Measurements from ENCODE around the gene UMODL1. TPM values are rescaled to one million over a fixed set of nuclear protein-coding genes. Genes with fewer than 3 reads are reported as not detected.
"Not testable (repeated sequence)": the region's sequence is repeated elsewhere in the genome, so short reads cannot be mapped to it uniquely, and the experiment has no call there.

The UMODL1 gene
- total RNA-seq, 1 experiment from 2014 or later = not detected

DNA sequence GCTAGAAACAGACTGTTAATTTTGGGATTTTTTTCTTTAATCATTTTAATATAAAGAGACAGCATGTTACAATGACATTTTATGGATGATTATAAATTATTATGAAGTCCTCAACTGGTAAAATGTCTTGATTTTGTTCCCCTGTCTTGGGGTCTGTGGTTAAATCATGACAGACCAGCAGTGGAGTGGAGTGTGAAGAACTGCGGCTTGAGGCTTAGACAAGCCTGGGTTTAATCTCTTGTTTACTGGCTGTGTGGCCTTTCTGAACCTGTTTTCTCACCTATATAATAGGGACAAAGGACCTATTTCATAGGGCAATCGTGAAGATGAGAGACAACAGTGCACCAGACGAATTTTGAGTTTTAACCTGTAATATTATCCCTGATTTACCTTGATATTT lies 1.8 kb upstream of the UMODL1 start:
- CTCF ChIA-PET = no interaction called here
- Mint-ChIP-seq H3K4me3 (ENCODE audit: low read depth, unreplicated experiment) (no peak overlapping the region), H3K36me3 (ENCODE audit: insufficient read depth, unreplicated experiment) (no peaks in the 10 kb centered on the region), H3K9me3 (ENCODE audit: low read depth, unreplicated experiment) (no peaks in the 10 kb centered on the region), H3K4me1 (ENCODE audit: low read depth, unreplicated experiment) (peaks cover 3% of the 10 kb centered on the region), H3K27ac (ENCODE audit: unreplicated experiment) (no peak overlapping the region), H3K27me3 (ENCODE audit: unreplicated experiment) (peaks cover 26% of the 10 kb centered on the region)
- intact Hi-C loops (cut with micrococcal nuclease; ENCODE audit: unreplicated experiment) = no loop called here
- DNase-seq = no peak
- BruUV-seq (replicated peaks) = no TSS peak
- TF ChIP-seq, protein P1, sequence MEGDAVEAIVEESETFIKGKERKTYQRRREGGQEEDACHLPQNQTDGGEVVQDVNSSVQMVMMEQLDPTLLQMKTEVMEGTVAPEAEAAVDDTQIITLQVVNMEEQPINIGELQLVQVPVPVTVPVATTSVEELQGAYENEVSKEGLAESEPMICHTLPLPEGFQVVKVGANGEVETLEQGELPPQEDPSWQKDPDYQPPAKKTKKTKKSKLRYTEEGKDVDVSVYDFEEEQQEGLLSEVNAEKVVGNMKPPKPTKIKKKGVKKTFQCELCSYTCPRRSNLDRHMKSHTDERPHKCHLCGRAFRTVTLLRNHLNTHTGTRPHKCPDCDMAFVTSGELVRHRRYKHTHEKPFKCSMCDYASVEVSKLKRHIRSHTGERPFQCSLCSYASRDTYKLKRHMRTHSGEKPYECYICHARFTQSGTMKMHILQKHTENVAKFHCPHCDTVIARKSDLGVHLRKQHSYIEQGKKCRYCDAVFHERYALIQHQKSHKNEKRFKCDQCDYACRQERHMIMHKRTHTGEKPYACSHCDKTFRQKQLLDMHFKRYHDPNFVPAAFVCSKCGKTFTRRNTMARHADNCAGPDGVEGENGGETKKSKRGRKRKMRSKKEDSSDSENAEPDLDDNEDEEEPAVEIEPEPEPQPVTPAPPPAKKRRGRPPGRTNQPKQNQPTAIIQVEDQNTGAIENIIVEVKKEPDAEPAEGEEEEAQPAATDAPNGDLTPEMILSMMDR (IDR thresholded peaks at IDR 0.05; ENCODE audit: unreplicated experiment) = no peak

DNA sequence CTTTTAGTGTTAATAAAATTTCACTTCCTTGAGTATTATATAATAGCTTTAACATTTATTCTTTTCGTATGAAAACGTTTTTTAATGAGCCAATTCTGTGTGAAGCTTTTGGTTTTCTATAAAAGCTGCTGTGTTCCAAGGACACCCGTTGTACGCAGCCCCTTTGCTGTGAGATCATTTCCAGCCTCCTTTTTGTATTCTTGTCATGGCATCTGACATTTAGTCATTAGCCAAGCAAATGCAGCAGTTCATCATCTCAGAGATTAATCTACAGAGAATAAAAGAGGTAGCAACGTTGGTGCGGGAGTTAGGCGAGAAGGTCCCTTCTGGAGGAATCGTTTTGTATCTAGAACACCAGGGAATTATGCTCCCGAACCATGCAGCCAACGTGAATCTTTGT lies 1.3 kb upstream of the UMODL1 start:
- no peaks in the 10 kb centered on the region for H3K9me3 Mint-ChIP-seq (ENCODE audit: low read depth, unreplicated experiment)

DNA sequence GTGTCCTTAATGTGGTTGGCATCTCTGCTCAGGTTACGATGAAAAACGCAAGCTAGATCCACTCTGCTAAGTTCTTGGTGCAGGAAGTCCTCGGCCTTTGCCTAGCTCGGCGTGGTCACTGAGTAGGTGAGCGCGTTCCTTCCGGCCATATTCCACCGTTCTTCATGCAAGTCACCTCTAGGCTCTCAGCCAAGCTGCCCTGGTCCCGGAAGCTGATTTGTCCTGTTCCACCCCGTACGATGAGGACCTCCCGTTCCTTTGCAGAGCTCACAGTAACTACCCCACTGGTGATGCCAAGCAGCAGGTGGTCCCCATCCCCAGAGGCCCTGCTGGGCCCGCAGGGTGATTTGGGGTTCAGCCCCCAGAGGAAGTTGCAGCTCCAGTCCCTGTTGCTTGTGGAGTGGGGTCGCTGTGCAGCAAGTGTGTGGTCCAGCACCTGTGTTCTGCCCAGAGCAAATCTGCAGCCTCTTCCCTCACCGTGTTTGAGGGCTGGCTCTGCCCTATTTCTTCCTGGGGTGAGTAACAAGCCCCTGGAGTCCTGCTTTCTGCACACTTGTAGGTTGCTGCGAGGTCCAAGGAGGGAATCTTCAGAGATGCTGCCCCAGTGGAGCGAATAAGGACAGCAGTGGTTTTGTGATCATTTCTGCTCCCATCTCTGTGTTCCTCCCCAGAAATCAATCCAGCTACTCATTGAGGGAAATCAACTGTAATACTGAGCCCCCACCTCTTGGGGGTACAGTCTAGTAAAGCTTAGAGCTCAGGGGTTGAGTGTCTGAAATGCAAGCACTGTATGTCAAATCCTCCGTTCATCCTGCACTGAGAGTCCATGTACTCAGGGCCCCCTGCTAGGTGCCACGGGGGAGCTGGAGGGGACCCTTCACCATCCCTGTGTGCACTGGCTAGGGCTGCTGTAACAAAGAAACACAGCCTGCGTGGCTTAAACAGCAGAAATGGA lies 2.3 kb downstream of the UMODL1 start:
- BruUV-seq (replicated peaks) = no TSS peak
- no peaks in the 10 kb centered on the region for H3K9me3 Mint-ChIP-seq (ENCODE audit: low read depth, unreplicated experiment)
- no peak overlapping the region for H3K27ac Mint-ChIP-seq (ENCODE audit: unreplicated experiment)
- H3K4me3 Mint-ChIP-seq (ENCODE audit: low read depth, unreplicated experiment) = no peak overlapping the region
- H3K36me3 Mint-ChIP-seq (ENCODE audit: insufficient read depth, unreplicated experiment) = no peaks in the 10 kb centered on the region
- DNase-seq = no peak
- peaks cover 20% of the 10 kb centered on the region for H3K27me3 Mint-ChIP-seq (ENCODE audit: unreplicated experiment)
- TF ChIP-seq, protein P1 (IDR thresholded peaks at IDR 0.05; ENCODE audit: unreplicated experiment) = no peak
- intact Hi-C loops (cut with micrococcal nuclease; ENCODE audit: unreplicated experiment) = no loop called here
- no peaks in the 10 kb centered on the region for H3K4me1 Mint-ChIP-seq (ENCODE audit: low read depth, unreplicated experiment)
- CTCF ChIA-PET = interaction anchor here (0.6 to 1.2 kb wide), 2 partner anchors 34 to 44 kb away, joined by 3 read pairs; no protein-coding TSS in a partner anchor

More for the DNA sequence above, 1.3 kb upstream of the UMODL1 start:
- Mint-ChIP-seq H3K27ac (ENCODE audit: unreplicated experiment) (no peak overlapping the region), H3K36me3 (ENCODE audit: insufficient read depth, unreplicated experiment) (no peaks in the 10 kb centered on the region), H3K27me3 (ENCODE audit: unreplicated experiment) (peaks cover 26% of the 10 kb centered on the region), H3K4me3 (ENCODE audit: low read depth, unreplicated experiment) (no peak overlapping the region), H3K4me1 (ENCODE audit: low read depth, unreplicated experiment) (no peaks in the 10 kb centered on the region)
- BruUV-seq (replicated peaks) = no TSS peak
- TF ChIP-seq, protein P1 (IDR thresholded peaks at IDR 0.05; ENCODE audit: unreplicated experiment) = no peak
- CTCF ChIA-PET = no interaction called here
- intact Hi-C loops (cut with micrococcal nuclease; ENCODE audit: unreplicated experiment) = no loop called here
- no peak for DNase-seq

DNA sequence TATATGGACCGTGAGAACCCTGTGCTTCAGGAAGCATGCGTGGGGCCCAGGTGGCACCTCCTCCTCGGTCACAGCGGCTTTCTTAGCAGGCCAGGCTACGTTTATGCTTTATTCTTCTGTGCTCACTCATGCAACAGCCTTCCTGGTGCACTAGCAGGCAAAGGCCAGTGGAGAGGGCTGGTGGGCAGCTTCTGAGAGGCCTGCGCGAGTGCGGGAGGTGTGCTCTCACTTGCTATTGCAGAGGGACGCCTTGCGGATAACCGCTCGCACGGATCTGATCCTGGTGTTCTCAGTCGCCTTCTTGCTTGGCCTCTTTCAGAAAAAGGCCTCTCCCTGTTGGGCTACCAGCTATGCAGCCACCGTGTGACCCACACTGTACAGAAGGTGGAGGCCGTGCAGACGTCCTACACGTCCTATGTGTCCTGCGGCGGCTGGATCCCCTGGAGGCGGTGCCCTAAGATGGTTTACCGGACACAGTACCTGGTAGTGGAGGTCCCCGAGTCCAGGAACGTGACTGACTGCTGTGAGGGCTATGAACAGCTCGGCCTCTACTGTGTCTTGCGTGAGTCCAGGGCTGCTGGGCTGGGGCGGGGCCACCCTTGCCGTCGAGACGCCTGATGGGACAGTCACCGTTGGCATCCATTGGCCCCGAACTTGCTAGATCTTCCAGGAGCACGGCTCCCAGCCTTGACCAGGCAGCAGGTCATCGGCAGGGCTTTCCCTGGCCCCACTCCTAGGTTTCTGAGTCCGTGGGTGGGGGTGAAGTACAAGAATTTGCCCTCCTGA lies 4.8 kb downstream of the UMODL1 start:
- no peak overlapping the region for H3K4me3 Mint-ChIP-seq (ENCODE audit: low read depth, unreplicated experiment)
- BruUV-seq (replicated peaks) = no TSS peak
- no peak overlapping the region for H3K27ac Mint-ChIP-seq (ENCODE audit: unreplicated experiment)
- intact Hi-C loops (cut with micrococcal nuclease; ENCODE audit: unreplicated experiment) = no loop called here
- TF ChIP-seq, protein P1 (IDR thresholded peaks at IDR 0.05; ENCODE audit: unreplicated experiment) = no peak
- DNase-seq = no peak
- CTCF ChIA-PET = no interaction called here
- H3K27me3 Mint-ChIP-seq (ENCODE audit: unreplicated experiment) = peaks cover 5% of the 10 kb centered on the region
- no peaks in the 10 kb centered on the region for H3K36me3 Mint-ChIP-seq (ENCODE audit: insufficient read depth, unreplicated experiment)
- H3K9me3 Mint-ChIP-seq (ENCODE audit: low read depth, unreplicated experiment) = no peaks in the 10 kb centered on the region
- no peaks in the 10 kb centered on the region for H3K4me1 Mint-ChIP-seq (ENCODE audit: low read depth, unreplicated experiment)

DNA sequence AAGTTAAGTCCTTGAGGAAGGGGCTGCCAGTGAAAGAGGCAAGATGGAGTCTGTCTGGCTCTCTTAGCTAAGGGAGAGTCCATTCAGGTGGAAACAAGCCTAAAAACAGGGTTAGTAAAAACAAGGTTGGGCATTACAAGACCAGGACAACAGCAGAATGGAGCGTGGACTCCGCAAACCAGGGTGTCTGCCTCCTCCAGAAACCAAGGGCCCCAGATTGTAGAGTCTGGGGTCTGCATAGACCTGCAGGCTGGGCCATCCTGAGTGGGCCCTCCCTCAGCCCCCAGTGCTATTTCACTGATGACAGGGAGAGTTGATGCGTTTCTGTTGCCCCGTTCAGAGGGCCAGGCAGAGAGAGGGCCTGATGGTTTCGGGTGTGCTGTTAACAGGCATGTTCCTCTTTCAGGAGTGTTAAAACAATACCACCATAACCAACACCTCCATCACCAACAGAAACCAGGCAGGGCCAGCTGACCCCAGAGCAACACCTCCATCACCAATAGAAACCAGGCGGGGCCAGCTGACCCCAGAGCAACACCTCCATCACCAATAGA lies 6.6 kb downstream of the UMODL1 start:
- H3K9me3 Mint-ChIP-seq (ENCODE audit: low read depth, unreplicated experiment); BruUV-seq (replicated peaks); CTCF ChIA-PET; H3K4me1 Mint-ChIP-seq (ENCODE audit: low read depth, unreplicated experiment); H3K27me3 Mint-ChIP-seq (ENCODE audit: unreplicated experiment); H3K4me3 Mint-ChIP-seq (ENCODE audit: low read depth, unreplicated experiment); H3K36me3 Mint-ChIP-seq (ENCODE audit: insufficient read depth, unreplicated experiment); DNase-seq; intact Hi-C loops (cut with micrococcal nuclease; ENCODE audit: unreplicated experiment); H3K27ac Mint-ChIP-seq (ENCODE audit: unreplicated experiment): not testable (repeated sequence)

DNA sequence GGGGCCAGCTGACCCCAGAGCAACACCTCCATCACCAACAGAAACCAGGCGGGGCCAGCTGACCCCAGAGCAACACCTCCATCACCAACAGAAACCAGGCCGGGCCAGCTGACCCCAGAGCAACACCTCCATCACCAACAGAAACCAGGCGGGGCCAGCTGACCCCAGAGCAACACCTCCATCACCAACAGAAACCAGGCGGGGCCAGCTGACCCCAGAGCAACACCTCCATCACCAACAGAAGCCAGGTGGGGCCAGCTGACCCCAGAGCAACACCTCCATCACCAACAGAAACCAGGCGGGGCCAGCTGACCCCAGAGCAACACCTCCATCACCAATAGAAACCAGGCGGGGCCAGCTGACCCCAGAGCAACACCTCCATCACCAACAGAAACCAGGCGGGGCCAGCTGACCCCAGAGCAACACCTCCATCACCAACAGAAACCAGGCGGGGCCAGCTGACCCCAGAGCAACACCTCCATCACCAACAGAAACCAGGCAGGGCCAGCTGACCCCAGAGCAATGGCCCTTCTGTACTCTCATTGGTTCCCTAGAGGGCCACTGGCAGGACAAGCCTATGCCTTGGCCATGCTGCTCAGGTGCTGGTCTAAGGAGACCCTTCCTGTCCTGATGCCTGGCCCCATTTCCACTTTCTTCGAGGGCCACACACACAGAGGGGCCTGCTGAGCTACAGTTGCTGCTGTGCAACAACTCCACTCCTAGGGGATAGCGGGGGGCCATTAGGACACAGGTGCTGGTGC lies 7.3 kb downstream of the UMODL1 start:
- H3K36me3 Mint-ChIP-seq (ENCODE audit: insufficient read depth, unreplicated experiment); H3K4me3 Mint-ChIP-seq (ENCODE audit: low read depth, unreplicated experiment); H3K4me1 Mint-ChIP-seq (ENCODE audit: low read depth, unreplicated experiment); H3K9me3 Mint-ChIP-seq (ENCODE audit: low read depth, unreplicated experiment); intact Hi-C loops (cut with micrococcal nuclease; ENCODE audit: unreplicated experiment); DNase-seq; BruUV-seq (replicated peaks); CTCF ChIA-PET; H3K27ac Mint-ChIP-seq (ENCODE audit: unreplicated experiment): not testable (repeated sequence)
- H3K27me3 Mint-ChIP-seq (ENCODE audit: unreplicated experiment) = peaks cover 14% of the 10 kb centered on the region
